Endometrium (tissue), 2 donors: ENCODE measurements around the gene ANKRA2.
"Not testable (repeated sequence)": the region's sequence is repeated elsewhere in the genome, so short reads cannot be mapped to it uniquely, and the experiment has no call there.

Source experiments
- FAIRE-seq: peaks from 2 replicates; lab custom pipeline; 2012; peaks lifted over from hg19 to GRCh38; lab: Jason Lieb, UNC
- donor health status: control.
- donor health status: control.

Gene ANKRA2

DNA sequence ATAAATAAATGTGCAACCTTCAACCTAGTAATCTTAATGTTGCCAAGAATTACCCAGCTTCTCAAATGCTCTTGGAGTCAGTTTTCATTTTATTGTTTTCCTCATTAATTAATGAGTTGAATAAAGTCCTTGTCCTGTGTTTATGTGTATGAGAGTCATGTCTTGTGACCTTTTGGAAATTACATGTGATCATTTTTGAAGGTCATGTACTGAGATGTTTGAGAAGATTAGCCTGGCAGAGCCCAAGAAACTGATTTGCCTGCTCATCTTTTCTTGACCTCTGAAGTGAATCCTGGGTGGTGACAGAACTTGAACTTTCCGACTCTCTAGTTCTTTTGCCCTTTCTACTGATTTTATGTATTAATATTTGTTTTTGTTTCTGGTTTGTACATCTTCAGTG is 15.4 kb downstream of the ANKRA2 start:
- no peak for FAIRE-seq

DNA sequence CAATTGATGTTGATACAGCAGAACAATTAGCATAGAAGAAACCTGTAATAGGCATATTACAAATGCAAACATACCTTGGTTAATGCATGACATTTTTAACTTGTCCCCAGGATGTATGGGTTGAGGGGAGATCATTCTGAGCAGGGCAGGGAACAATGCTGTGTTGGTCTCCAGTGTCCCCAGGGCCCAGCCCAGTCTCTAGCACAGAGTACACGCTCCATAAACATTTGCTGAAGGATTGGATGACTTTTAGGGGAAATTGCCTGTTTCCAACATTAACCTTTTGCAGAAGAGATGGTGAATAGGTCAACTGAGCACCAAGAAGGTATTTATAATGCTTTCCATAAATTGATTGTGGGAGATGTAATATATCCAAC is 20.0 kb downstream of the ANKRA2 start:
- FAIRE-seq: no peak

DNA sequence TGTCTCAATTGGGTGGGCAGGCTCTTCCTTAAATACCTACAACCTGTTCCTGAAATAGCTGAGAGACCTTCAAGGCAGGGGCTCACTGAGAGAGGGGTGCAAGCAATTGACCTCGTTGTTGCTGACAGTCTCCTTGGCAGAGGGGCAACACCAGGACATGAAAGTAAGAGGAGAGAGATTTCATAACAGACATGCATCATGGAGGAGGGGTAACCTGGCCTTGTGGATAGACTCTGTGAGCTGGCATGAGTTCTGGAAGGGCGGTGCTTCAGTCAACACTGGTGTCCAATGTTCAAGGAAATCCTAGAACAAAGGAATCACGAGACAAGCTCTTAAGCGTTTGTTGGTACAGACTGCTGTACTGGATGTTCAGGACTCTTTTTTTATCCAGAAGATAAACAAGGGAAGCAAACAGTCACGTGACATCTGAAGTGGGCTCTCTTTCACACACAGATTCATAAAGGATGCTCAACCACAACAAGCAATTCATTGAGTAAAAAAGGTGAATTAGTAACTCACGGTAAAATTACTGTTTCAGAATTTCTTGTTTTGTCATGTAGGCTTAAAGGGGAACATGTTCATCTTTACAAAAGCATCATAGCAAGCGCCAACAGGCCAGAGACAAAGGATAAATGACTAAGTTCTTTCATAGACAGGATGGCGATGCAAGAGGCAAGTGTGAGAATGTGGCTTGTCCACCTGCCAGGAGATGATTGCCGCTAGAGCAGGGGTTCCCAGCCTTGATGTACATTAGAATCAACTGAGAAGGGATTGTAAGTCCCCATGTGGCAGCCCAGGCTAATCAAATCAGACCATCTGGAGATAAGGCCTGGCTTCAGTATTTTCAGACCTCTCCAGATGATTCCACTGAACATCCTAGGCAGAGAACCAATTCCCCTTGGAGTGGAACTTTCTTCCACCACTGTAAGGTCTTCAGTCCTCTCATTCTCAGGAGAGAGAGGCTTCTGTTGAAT is 20.7 kb downstream of the ANKRA2 start:
- FAIRE-seq: no peak

- FAIRE-seq: no peak
These were observed 23.4 kb downstream of the ANKRA2 start for GRCh38 chr5:73542020-73542419.

DNA sequence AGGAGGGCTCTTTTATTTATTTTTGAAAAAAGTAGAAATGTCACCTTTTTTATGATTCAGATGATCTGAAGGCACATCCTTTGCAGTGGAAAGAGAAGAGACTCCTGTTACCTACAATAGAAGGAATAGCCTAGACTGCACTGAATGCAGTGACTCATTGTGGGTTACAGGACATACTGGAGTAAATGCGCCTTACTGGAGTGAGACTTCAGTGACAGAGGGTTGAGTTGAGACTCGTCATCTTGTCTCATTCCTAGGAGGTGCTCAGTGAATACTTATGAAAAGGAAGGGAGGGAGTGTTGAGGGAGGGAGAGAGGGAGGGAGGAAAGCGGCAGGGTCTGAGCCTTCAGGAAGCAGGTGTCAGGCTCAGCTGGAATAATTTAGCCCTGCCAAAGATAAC is 25.2 kb downstream of the ANKRA2 start:
- FAIRE-seq: no peak

DNA sequence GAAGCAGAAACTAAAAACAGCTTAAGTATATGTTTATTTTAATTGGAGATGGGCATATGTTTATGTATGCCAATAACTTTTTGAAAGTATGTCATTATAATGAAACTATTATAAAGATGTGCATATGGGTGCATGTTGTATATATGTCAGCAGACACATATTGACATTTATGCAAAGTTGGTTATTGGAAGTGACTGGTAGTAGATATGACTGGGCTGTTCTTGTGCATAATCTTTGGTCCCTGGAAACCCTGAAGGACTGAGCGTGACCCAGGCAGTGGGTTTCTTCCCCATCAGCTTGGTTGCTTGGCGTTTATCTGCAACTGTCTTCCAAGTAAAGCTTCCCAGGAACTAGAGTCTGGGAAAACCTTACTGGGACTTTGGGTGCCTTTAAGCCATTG is 25.7 kb downstream of the ANKRA2 start:
- FAIRE-seq: no peak

GRCh38 chr5:73534971-73535370 is 30.5 kb downstream of the ANKRA2 start:
- no peak for FAIRE-seq

DNA sequence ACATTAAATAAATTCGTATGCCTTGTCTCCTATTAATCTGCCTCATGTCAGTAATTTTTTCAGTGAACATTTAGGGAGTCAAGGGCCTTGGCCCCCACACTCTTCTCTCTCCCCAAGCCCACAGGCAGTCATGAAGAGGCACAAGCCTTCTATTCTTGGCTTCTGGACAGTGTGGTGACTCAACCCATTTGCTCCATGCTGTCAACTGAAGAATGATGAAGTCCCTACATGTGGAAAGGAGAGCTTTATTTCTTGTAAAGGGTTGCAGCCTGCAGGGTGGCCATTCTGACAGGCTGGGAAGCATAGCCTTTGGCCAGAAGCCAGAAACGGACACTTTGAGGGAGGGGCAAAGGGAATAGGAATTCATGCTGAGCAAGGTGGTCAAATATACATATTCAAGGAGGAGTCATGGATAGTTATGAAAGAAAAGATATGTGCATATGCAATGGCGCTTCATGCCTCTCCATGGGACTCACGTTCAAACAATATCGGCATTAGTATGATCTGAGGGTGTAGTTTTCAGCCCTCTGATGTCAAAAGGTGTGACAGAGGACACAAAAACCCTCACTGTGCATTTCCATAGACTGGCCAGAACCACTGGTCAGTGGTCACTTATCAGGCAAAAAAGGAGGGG is 31.3 kb downstream of the ANKRA2 start:
- no peak for FAIRE-seq

GRCh38 chr5:73532195-73532594 is 33.2 kb downstream of the ANKRA2 start:
- no peak for FAIRE-seq

- no peak for FAIRE-seq
These were observed 34.1 kb downstream of the ANKRA2 start for GRCh38 chr5:73531356-73531755.

DNA sequence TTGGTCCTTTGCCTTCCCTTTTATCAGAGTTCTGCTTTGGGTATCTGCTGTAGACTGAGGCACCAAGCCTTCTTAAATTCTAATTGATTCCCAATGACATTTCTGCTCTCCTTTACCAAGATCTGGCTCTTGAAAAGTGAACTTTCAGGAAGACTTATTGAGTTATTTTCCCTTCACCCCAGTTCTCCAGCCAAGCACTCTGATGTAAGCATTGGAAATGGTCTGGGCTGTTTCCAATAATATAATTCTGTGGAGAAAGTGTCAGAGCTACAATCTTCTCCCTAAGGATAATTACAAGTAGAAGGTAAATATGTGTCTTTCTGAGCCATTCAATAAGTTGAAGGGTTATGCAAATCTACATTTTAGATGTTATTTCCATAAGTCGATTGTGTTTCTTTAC is 36.4 kb downstream of the ANKRA2 start:
- no peak for FAIRE-seq

DNA sequence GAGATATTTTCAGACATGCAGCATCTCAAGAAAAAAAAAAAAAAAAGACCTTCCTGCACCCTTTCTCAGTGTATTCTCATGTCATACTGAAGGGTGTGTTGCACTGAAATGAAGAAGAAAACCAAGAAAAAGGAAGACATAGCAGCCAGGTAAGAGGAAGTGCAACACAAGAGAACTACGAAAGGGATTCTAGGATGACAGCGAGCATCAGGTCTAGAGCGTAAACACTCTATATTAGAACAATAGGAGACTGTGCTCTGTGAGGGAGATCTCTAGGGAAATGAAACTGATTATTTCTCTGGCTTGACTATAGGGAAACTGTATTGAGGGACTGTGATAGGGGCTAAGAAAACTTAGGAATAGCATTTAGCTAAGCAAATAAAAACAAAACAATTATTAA is 37.2 kb downstream of the ANKRA2 start:
- FAIRE-seq: no peak

DNA sequence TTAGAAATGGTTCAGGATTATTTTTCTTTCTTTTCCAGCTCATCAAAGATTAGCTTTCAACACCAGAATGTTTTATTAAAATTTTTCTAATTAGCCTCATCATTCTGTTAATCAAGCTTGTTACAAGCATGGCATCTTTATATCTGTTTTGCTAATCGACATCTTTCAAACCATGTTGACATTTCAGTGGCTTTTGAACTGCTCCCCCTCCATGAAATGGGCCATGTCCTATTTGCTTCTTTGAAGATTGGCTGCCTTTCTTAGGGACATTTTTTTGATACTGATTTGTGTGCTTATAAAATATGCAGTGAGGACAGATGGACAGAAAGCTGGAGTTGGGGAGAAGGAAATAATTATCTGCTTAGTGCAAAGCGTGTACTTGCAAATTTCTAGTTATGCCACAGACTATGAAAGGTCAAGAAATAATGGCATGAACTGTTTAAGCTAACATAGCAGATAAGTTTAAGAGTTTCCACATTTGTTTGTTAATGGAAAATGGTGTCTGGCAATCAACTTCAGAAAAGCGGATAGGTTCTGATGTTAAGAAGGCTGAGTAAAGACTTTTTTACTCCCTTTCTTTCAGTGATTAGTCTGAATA is 39.7 kb downstream of the ANKRA2 start:
- FAIRE-seq: no peak

- no peak for FAIRE-seq
These were observed 41.6 kb downstream of the ANKRA2 start for GRCh38 chr5:73523861-73524260.

- no peak for FAIRE-seq
These were observed 42.5 kb downstream of the ANKRA2 start for GRCh38 chr5:73522989-73523388.

GRCh38 chr5:73519531-73520283 is 45.7 kb downstream of the ANKRA2 start:
- FAIRE-seq: no peak

- FAIRE-seq: no peak
These were observed 50.2 kb downstream of the ANKRA2 start for GRCh38 chr5:73515232-73515631.

- no peak for FAIRE-seq
These were observed 51.0 kb downstream of the ANKRA2 start for GRCh38 chr5:73514418-73514817.

GRCh38 chr5:73513996-73514395 is 51.4 kb downstream of the ANKRA2 start:
- no peak for FAIRE-seq

DNA sequence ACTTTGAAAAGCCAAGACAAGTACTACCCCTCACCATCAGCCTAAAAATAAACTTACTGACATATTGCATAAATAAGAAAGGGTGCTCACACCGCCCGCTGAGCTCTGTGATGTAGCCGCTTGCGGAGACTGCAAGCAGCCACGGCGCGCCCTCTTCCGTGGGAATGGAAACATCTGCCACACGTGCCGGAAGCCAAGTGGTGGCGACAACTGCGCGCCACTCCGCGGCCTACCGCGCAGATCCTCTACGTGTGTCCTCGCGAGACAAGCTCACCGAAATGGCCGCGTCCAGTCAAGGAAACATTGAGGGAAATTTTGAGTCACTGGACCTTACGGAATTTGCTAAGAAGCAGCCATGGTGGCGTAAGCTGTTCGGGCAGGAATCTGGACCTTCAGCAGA is 56.9 kb downstream of the ANKRA2 start:
- not testable (repeated sequence) for FAIRE-seq

- no peak for FAIRE-seq
These were observed 58.4 kb downstream of the ANKRA2 start for GRCh38 chr5:73507062-73507461.

DNA sequence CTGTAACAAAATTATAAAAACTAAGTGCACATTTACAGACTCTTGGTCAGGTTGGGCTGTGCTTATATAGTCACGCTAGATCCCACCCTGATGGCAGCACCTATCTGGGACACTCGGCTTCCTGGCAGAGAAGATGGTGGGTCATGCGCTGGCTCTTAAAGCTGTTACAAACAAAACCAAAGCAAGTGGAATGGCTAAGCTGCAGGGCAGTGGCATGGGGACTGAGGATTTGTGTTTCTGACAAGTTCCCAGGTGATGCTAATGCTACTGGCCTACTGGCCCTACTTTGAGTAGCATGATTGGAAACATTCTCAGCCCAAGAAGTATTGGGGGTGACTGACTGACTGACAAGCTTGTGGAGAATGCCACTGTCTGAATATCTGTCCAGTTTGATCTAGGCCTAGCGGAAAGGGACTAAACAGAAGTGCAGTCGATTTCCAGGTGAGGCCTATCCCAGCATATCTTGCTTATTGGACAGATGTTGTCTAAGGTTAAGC is 58.9 kb downstream of the ANKRA2 start:
- FAIRE-seq: no peak
